NCI-H1105 treated with DMSO at 0.1 percent for 48 hours (cell line): ENCODE measurements around the gene TACC3.
A peak's percentile ranks its signal among the peaks of the same experiment; 100 is the strongest.

Experiments used
- DNase-seq: peaks from one replicate; lab custom pipeline; 2025; lab: John Stamatoyannopoulos, UW

Gene TACC3

GRCh38 chr4:1746919-1747602 lies 25.7 kb downstream of the TACC3 start:
- DNase-seq: no peak

- no peak for DNase-seq
Measured at GRCh38 chr4:1747603-1747967, 26.3 kb downstream of the TACC3 start.

GRCh38 chr4:1748465-1748995 lies 27.2 kb downstream of the TACC3 start:
- peak; percentile 39 for DNase-seq

GRCh38 chr4:1749370-1749769 lies 28.0 kb downstream of the TACC3 start:
- DNase-seq: no peak

GRCh38 chr4:1749826-1750225 lies 28.5 kb downstream of the TACC3 start:
- no peak for DNase-seq

GRCh38 chr4:1750381-1751154 lies 29.2 kb downstream of the TACC3 start:
- DNase-seq: no peak

- DNase-seq: no peak
Measured at GRCh38 chr4:1751155-1751918, 30.0 kb downstream of the TACC3 start.

- no peak for DNase-seq
Measured at GRCh38 chr4:1751919-1752283, 30.6 kb downstream of the TACC3 start.

GRCh38 chr4:1752284-1753041 lies 31.1 kb downstream of the TACC3 start:
- no peak for DNase-seq

GRCh38 chr4:1753294-1753696 lies 32.0 kb downstream of the TACC3 start:
- no peak for DNase-seq

GRCh38 chr4:1753697-1754311 lies 32.5 kb downstream of the TACC3 start:
- no peak for DNase-seq

GRCh38 chr4:1754336-1754735 lies 33.0 kb downstream of the TACC3 start:
- no peak for DNase-seq

GRCh38 chr4:1755297-1755696 lies 34.0 kb downstream of the TACC3 start:
- no peak for DNase-seq

- DNase-seq: no peak
Measured at GRCh38 chr4:1756079-1756478, 34.8 kb downstream of the TACC3 start.

- DNase-seq: no peak
Measured at GRCh38 chr4:1756893-1757779, 35.8 kb downstream of the TACC3 start.

- DNase-seq: no peak
Measured at GRCh38 chr4:1757836-1758235, 36.5 kb downstream of the TACC3 start.

GRCh38 chr4:1758306-1759121 lies 37.2 kb downstream of the TACC3 start:
- DNase-seq: no peak

- DNase-seq: no peak
Measured at GRCh38 chr4:1759170-1759817, 38.0 kb downstream of the TACC3 start.

- DNase-seq: no peak
Measured at GRCh38 chr4:1759818-1760223, 38.5 kb downstream of the TACC3 start.
